ENCODE measurements around the gene CLDN4.
A peak's percentile ranks its signal among the peaks of the same experiment; 100 is the strongest.

Gene CLDN4

GRCh38 chr7:73799282-73800141 is 31.3 kb upstream of the CLDN4 start:
- no CpG with 5 or more reads among the region's 10 CpGs for WGBS (ENCODE audit: extremely low coverage, insufficient coverage, insufficient read length)
- H3K27me3 ChIP-seq (ENCODE audit: insufficient read depth, low read length): no peaks in the 10 kb centered on the region

GRCh38 chr7:73801577-73801976 is 29.2 kb upstream of the CLDN4 start:
- Histone ChIP-seq H3K9ac (ENCODE audit: low read length) (no peak overlapping the region), H3K36me3 (ENCODE audit: control insufficient read depth in 1 of 2, insufficient read depth in 2 of 2, low read length in 2 of 2) (peaks cover 0 to 1% of the 10 kb centered on the region in 2 experiments), H3K4me2 (ENCODE audit: low read length) (no peak overlapping the region), H3K9me3 (ENCODE audit: insufficient read depth, low read depth, low read length) (no peaks in the 10 kb centered on the region), H3K27me3 (ENCODE audit: insufficient read depth, low read length) (no peaks in the 10 kb centered on the region), H2AFZ (ENCODE audit: insufficient read depth, low read length, poor library complexity) (no peak overlapping the region), H3K4ac (ENCODE audit: low read depth, low read length) (no peak overlapping the region), H3K27ac (ENCODE audit: low read depth, low read length) (no peak overlapping the region), H4K12ac (ENCODE audit: low read depth, low read length) (no peak overlapping the region), H2BK12ac (ENCODE audit: low read length) (no peak overlapping the region), H3K14ac (ENCODE audit: low read length) (no peak overlapping the region), H2BK120ac (ENCODE audit: insufficient read depth, low read length, poor library complexity) (no peak overlapping the region), H3K4me1 (ENCODE audit: control insufficient read depth in 1 of 2, insufficient read depth in 2 of 2, low read length in 2 of 2) (peaks cover 4 to 7% of the 10 kb centered on the region in 2 experiments), H3K79me1 (ENCODE audit: low read length) (peaks cover 4% of the 10 kb centered on the region), H2BK5ac (ENCODE audit: low read depth, low read length, poor library complexity) (no peak overlapping the region), H3K79me2 (ENCODE audit: control insufficient read depth, insufficient read depth, low read length, poor library complexity) (peaks cover 4% of the 10 kb centered on the region), H4K91ac (ENCODE audit: low read depth, low read length) (no peak overlapping the region), H3K4me3 (ENCODE audit: low read depth, low read length) (no peak overlapping the region), H4K8ac (ENCODE audit: low read depth, low read length) (no peak overlapping the region), H2AK5ac (ENCODE audit: low read length) (no peak overlapping the region), H3K18ac (ENCODE audit: low read length) (no peak overlapping the region), H3K23ac (ENCODE audit: low read length) (no peak overlapping the region)
- no CpG with 5 or more reads among the region's 1 CpG for WGBS (ENCODE audit: extremely low coverage, insufficient coverage, insufficient read length)
- DNase-seq: no peak

More at GRCh38 chr7:73799282-73800141, 31.3 kb upstream of the CLDN4 start:
- peaks cover 4% of the 10 kb centered on the region for H3K79me2 ChIP-seq (ENCODE audit: control insufficient read depth, insufficient read depth, low read length, poor library complexity)
- H3K9ac ChIP-seq (ENCODE audit: low read length): no peak overlapping the region
- H4K12ac ChIP-seq (ENCODE audit: low read depth, low read length): no peak overlapping the region
- H3K4me2 ChIP-seq (ENCODE audit: low read length): no peak overlapping the region
- H2AK5ac ChIP-seq (ENCODE audit: low read length): no peak overlapping the region
- no peak overlapping the region for H4K8ac ChIP-seq (ENCODE audit: low read depth, low read length)
- no peak overlapping the region for H3K18ac ChIP-seq (ENCODE audit: low read length)
- H3K14ac ChIP-seq (ENCODE audit: low read length): no peak overlapping the region
- H2BK12ac ChIP-seq (ENCODE audit: low read length): no peak overlapping the region
- peaks cover 4 to 7% of the 10 kb centered on the region in 2 experiments for H3K4me1 ChIP-seq (ENCODE audit: control insufficient read depth in 1 of 2, insufficient read depth in 2 of 2, low read length in 2 of 2)
- H3K36me3 ChIP-seq (ENCODE audit: control insufficient read depth in 1 of 2, insufficient read depth in 2 of 2, low read length in 2 of 2): peaks cover 0 to 1% of the 10 kb centered on the region in 2 experiments
- peaks cover 4% of the 10 kb centered on the region for H3K79me1 ChIP-seq (ENCODE audit: low read length)
- H2AFZ ChIP-seq (ENCODE audit: insufficient read depth, low read length, poor library complexity): no peak overlapping the region
- no peaks in the 10 kb centered on the region for H3K9me3 ChIP-seq (ENCODE audit: insufficient read depth, low read depth, low read length)
- no peak overlapping the region for H3K4me3 ChIP-seq (ENCODE audit: low read depth, low read length)
- H3K23ac ChIP-seq (ENCODE audit: low read length): no peak overlapping the region
- peak overlapping the region; percentile 48 for H4K91ac ChIP-seq (ENCODE audit: low read depth, low read length)
- no peak overlapping the region for H2BK120ac ChIP-seq (ENCODE audit: insufficient read depth, low read length, poor library complexity)
- peak overlapping the region; percentile 18 for H3K27ac ChIP-seq (ENCODE audit: low read depth, low read length)
- no peak overlapping the region for H3K4ac ChIP-seq (ENCODE audit: low read depth, low read length)
- no peak overlapping the region for H2BK5ac ChIP-seq (ENCODE audit: low read depth, low read length, poor library complexity)
- peak; percentile 45 to 89 for DNase-seq

- no CpG with 5 or more reads among the region's 4 CpGs for WGBS (ENCODE audit: extremely low coverage, insufficient coverage, insufficient read length)
Observed at GRCh38 chr7:73802459-73802858, 28.3 kb upstream of the CLDN4 start.

GRCh38 chr7:73809467-73809951 is 21.3 kb upstream of the CLDN4 start:
- peak overlapping the region; percentile 25 for H3K18ac ChIP-seq (ENCODE audit: low read length)
- no peak overlapping the region for H3K4me3 ChIP-seq (ENCODE audit: low read depth, low read length)
- no peaks in the 10 kb centered on the region for H3K36me3 ChIP-seq (ENCODE audit: control insufficient read depth in 1 of 2, insufficient read depth in 2 of 2, low read length in 2 of 2)
- H3K14ac ChIP-seq (ENCODE audit: low read length): peak overlapping the region; percentile 22
- peak overlapping the region; percentile 81 for H2AK5ac ChIP-seq (ENCODE audit: low read length)
- WGBS (ENCODE audit: extremely low coverage, insufficient coverage, insufficient read length): no CpG with 5 or more reads among the region's 21 CpGs
- no peak overlapping the region for H3K4me2 ChIP-seq (ENCODE audit: low read length)
- H4K12ac ChIP-seq (ENCODE audit: low read depth, low read length): no peak overlapping the region
- H3K27ac ChIP-seq (ENCODE audit: low read depth, low read length): peak overlapping the region; percentile 37
- H2BK12ac ChIP-seq (ENCODE audit: low read length): peak overlapping the region; percentile 46
- no peaks in the 10 kb centered on the region for H3K9me3 ChIP-seq (ENCODE audit: insufficient read depth, low read depth, low read length)
- DNase-seq: peak; percentile 61 to 70
- no peaks in the 10 kb centered on the region for H3K79me2 ChIP-seq (ENCODE audit: control insufficient read depth, insufficient read depth, low read length, poor library complexity)
- peaks cover 3% of the 10 kb centered on the region for H3K79me1 ChIP-seq (ENCODE audit: low read length)
- no peak overlapping the region for H2BK120ac ChIP-seq (ENCODE audit: insufficient read depth, low read length, poor library complexity)
- no peak overlapping the region for H3K4ac ChIP-seq (ENCODE audit: low read depth, low read length)
- peaks cover 6 to 8% of the 10 kb centered on the region in 2 experiments for H3K4me1 ChIP-seq (ENCODE audit: control insufficient read depth in 1 of 2, insufficient read depth in 2 of 2, low read length in 2 of 2)
- no peak overlapping the region for H2AFZ ChIP-seq (ENCODE audit: insufficient read depth, low read length, poor library complexity)
- H3K9ac ChIP-seq (ENCODE audit: low read length): no peak overlapping the region
- no peaks in the 10 kb centered on the region for H3K27me3 ChIP-seq (ENCODE audit: insufficient read depth, low read length)
- H4K8ac ChIP-seq (ENCODE audit: low read depth, low read length): peak overlapping the region; percentile 6
- H2BK5ac ChIP-seq (ENCODE audit: low read depth, low read length, poor library complexity): no peak overlapping the region
- H4K91ac ChIP-seq (ENCODE audit: low read depth, low read length): peak overlapping the region; percentile 36
- no peak overlapping the region for H3K23ac ChIP-seq (ENCODE audit: low read length)

More at GRCh38 chr7:73802459-73802858, 28.3 kb upstream of the CLDN4 start:
- Histone ChIP-seq H2BK12ac (ENCODE audit: low read length) (no peak overlapping the region), H2AK5ac (ENCODE audit: low read length) (no peak overlapping the region), H2BK120ac (ENCODE audit: insufficient read depth, low read length, poor library complexity) (no peak overlapping the region), H3K9ac (ENCODE audit: low read length) (no peak overlapping the region), H3K4me1 (ENCODE audit: control insufficient read depth in 1 of 2, insufficient read depth in 2 of 2, low read length in 2 of 2) (peaks cover 4 to 7% of the 10 kb centered on the region in 2 experiments), H3K79me1 (ENCODE audit: low read length) (peaks cover 4% of the 10 kb centered on the region), H3K18ac (ENCODE audit: low read length) (no peak overlapping the region), H3K23ac (ENCODE audit: low read length) (no peak overlapping the region), H2BK5ac (ENCODE audit: low read depth, low read length, poor library complexity) (no peak overlapping the region), H4K12ac (ENCODE audit: low read depth, low read length) (no peak overlapping the region), H3K4ac (ENCODE audit: low read depth, low read length) (no peak overlapping the region), H3K4me2 (ENCODE audit: low read length) (no peak overlapping the region), H3K27ac (ENCODE audit: low read depth, low read length) (no peak overlapping the region), H3K14ac (ENCODE audit: low read length) (no peak overlapping the region), H2AFZ (ENCODE audit: insufficient read depth, low read length, poor library complexity) (no peak overlapping the region), H3K9me3 (ENCODE audit: insufficient read depth, low read depth, low read length) (no peaks in the 10 kb centered on the region), H4K91ac (ENCODE audit: low read depth, low read length) (no peak overlapping the region), H3K79me2 (ENCODE audit: control insufficient read depth, insufficient read depth, low read length, poor library complexity) (peaks cover 4% of the 10 kb centered on the region), H3K27me3 (ENCODE audit: insufficient read depth, low read length) (no peaks in the 10 kb centered on the region), H4K8ac (ENCODE audit: low read depth, low read length) (no peak overlapping the region), H3K36me3 (ENCODE audit: control insufficient read depth in 1 of 2, insufficient read depth in 2 of 2, low read length in 2 of 2) (peaks cover 0 to 1% of the 10 kb centered on the region in 2 experiments), H3K4me3 (ENCODE audit: low read depth, low read length) (no peak overlapping the region)
- no peak for DNase-seq
